Right lobe of liver (tissue), 4 donors: ENCODE data around the gene TANGO2.

Experiments
- CTCF ChIP-seq, 4 donors: fragments of 200-600 bp in 3 of 4; fragments of 450-650 bp in 1 of 4; IDR thresholded peaks; one replicate each; pipeline versions ENCODE4 v1.5.1 to v1.8.0; 2016 to 2022; ENCODE audit warnings: antibody characterized with exemption in 4 of 4, mild to moderate bottlenecking in 2 of 4
- POLR2A ChIP-seq: fragments of 450-650 bp; IDR thresholded peaks from one replicate; pipeline ENCODE4 v1.6.1; 2017; ENCODE audit warnings: antibody characterized with exemption, mild to moderate bottlenecking
- donor health status: DM: no; HTN: no; CAD: no.
- donor health status: DM: no; HTN: no; CAD: no.
- donor health status: DM: no; HTN: yes; CAD: no.

DNA sequence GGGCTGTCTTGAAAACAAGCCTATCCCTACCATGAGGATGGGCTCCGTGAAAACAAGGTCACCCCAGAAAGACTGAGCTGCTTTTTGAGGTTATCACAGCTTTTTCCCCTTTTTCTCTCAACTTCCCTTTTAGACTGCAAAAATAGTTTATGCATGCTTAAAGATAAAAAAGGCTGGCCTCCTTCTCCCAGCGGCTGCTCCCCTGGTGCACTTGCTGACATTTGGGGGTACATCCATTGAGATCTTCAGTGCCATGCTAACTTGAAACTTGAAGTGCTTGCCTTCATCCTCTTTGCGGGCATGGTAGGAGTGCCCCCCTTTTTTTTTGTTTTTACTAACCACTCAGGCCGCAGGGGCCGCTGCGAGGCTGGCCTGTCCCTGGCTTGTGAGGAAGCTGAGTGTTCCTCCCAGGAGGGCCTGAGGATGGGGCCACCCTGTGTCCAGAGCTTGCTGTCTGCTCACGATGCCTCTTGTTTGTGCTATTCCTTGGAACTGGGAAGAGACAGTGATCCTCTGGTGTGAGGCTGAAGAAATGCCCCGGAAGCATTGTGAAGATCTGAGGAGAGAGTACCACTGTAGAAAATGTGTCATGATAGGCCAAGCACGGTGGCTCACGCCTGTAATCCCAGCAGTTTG is 2.2 kb downstream of the TANGO2 start:
- TF ChIP-seq POLR2A (no peak), CTCF (IDR thresholded peaks at IDR 0.05) (no peak)
